Measurements from ENCODE around the gene STRN. TPM values are rescaled to one million over a fixed set of nuclear protein-coding genes. Genes with fewer than 3 reads are reported as not detected.
"Not testable (repeated sequence)": the region's sequence is repeated elsewhere in the genome, so short reads cannot be mapped to it uniquely, and the experiment has no call there.

The STRN gene
- total RNA-seq, 4 donors from 2014 or later, result 18.2 to 26.4 (median 21.5) TPM

- H3K4me3 ChIP-seq, result no peak overlapping the region
- TF ChIP-seq CTCF (IDR thresholded peaks at IDR 0.05) (no peak), POLR2A (IDR thresholded peaks at IDR 0.05) (no peak), EP300 (IDR thresholded peaks at IDR 0.05) (no peak)
- H3K27me3 ChIP-seq, result no peaks in the 10 kb centered on the region
- no peaks in the 10 kb centered on the region for H3K4me1 ChIP-seq
- WGBS, 2 donors, result 80 to 85% methylated on average over 2 of the region's 2 CpGs
- no peak overlapping the region for H3K27ac ChIP-seq
- DNase-seq (ENCODE audit: low spot score in 2 of 2), result no peak
- H3K36me3 ChIP-seq, result peaks cover 0 to 97% (median 5%) of the 10 kb centered on the region in 3 donors
- H3K9me3 ChIP-seq, result no peaks in the 10 kb centered on the region
These were observed 34.7 kb upstream of the STRN start for GRCh38 chr2:37000988-37001556.

GRCh38 chr2:37000318-37000717, 34.0 kb upstream of the STRN start:
- Histone ChIP-seq H3K9me3 (no peaks in the 10 kb centered on the region), H3K36me3 (peaks cover 0 to 95% (median 5%) of the 10 kb centered on the region in 3 donors), H3K4me1 (no peaks in the 10 kb centered on the region), H3K27ac (no peak overlapping the region), H3K27me3 (no peaks in the 10 kb centered on the region), H3K4me3 (no peak overlapping the region)
- WGBS, 2 donors, result 91 to 93% methylated on average over 6 of the region's 6 CpGs
- DNase-seq (ENCODE audit: low spot score in 2 of 2), result no peak
- no peak for TF ChIP-seq POLR2A (IDR thresholded peaks at IDR 0.05)
- no peak for TF ChIP-seq EP300 (IDR thresholded peaks at IDR 0.05)
- no peak for TF ChIP-seq CTCF (IDR thresholded peaks at IDR 0.05)

- not testable (repeated sequence) for H3K27me3 ChIP-seq; H3K4me3 ChIP-seq; H3K4me1 ChIP-seq; H3K27ac ChIP-seq; DNase-seq (ENCODE audit: low spot score in 2 of 2); H3K9me3 ChIP-seq
- 97 to 98% methylated on average over 9 of the region's 9 CpGs for WGBS, 2 donors
- H3K36me3 ChIP-seq, result peaks cover 0 to 86% (median 5%) of the 10 kb centered on the region in 3 donors
These were observed 33.1 kb upstream of the STRN start for GRCh38 chr2:36999416-36999815.

- Histone ChIP-seq H3K27ac (no peak overlapping the region), H3K4me3 (no peak overlapping the region), H3K9me3 (no peaks in the 10 kb centered on the region), H3K4me1 (no peaks in the 10 kb centered on the region), H3K27me3 (no peaks in the 10 kb centered on the region), H3K36me3 (peaks cover 0 to 85% (median 8%) of the 10 kb centered on the region in 3 donors)
- 84 to 85% methylated on average over 6 of the region's 6 CpGs for WGBS, 2 donors
- TF ChIP-seq POLR2A (IDR thresholded peaks at IDR 0.05) (no peak), CTCF (IDR thresholded peaks at IDR 0.05) (no peak), EP300 (IDR thresholded peaks at IDR 0.05) (no peak)
- no peak for DNase-seq (ENCODE audit: low spot score in 2 of 2)
These were observed 27.7 kb upstream of the STRN start for GRCh38 chr2:36993841-36994620.

GRCh38 chr2:36988008-36988407, 21.7 kb upstream of the STRN start:
- WGBS, 2 donors, result 91% methylated on average over 6 of the region's 6 CpGs
- no peak for TF ChIP-seq CTCF (IDR thresholded peaks at IDR 0.05)
- no peak for TF ChIP-seq POLR2A (IDR thresholded peaks at IDR 0.05)
- TF ChIP-seq EP300 (IDR thresholded peaks at IDR 0.05), result no peak
- Histone ChIP-seq H3K36me3 (peaks cover 0 to 67% (median 8%) of the 10 kb centered on the region in 3 donors), H3K27me3 (no peaks in the 10 kb centered on the region), H3K9me3 (no peaks in the 10 kb centered on the region), H3K4me1 (no peaks in the 10 kb centered on the region), H3K4me3 (no peak overlapping the region), H3K27ac (no peak overlapping the region)
- no peak for DNase-seq (ENCODE audit: low spot score in 2 of 2)
